Tibial nerve (tissue), 4 donors: ENCODE data around the gene DDX51. TPM values are rescaled to one million over a fixed set of nuclear protein-coding genes. Genes with fewer than 3 reads are reported as not detected.

Source experiments
- DNase-seq, 2 donors: peaks; one replicate each; pipeline ENCODE4 v3.0.0-alpha.2; 2019; ENCODE audit warnings: low spot score in 2 of 2
- H3K27ac ChIP-seq, 4 donors: fragments of 200-600 bp; sonication (generic) in 3 of 4; one replicate each; pipeline ENCODE4 v1.5.1; 2017 to 2019; ENCODE audit warnings: mild to moderate bottlenecking in 1 of 4
- H3K27me3 ChIP-seq, 2 donors: fragments of 200-600 bp; sonication (generic) in 1 of 2; one replicate each; pipeline versions ENCODE4 v1.5.1 to v1.6.0; 2017 to 2019
- H3K36me3 ChIP-seq, 3 donors: fragments of 200-600 bp; sonication (generic); one replicate each; pipeline ENCODE4 v1.5.1; 2018 to 2019
- H3K4me1 ChIP-seq, 4 donors: fragments of 200-600 bp; sonication (generic) in 3 of 4; one replicate each; pipeline ENCODE4 v1.5.1; 2017 to 2019
- H3K4me3 ChIP-seq, 4 donors: fragments of 200-600 bp; sonication (generic) in 3 of 4; one replicate each; pipeline ENCODE4 v1.5.1; 2017 to 2019; ENCODE audit warnings: mild to moderate bottlenecking in 1 of 4, moderate library complexity in 1 of 4
- H3K9me3 ChIP-seq, 4 donors: fragments of 200-600 bp; sonication (generic) in 3 of 4; one replicate each; pipeline ENCODE4 v1.5.1; 2017 to 2019
- CTCF ChIP-seq, 5 experiments: fragments of 200-600 bp in 3 of 5; fragments of 450-650 bp in 2 of 5; sonication (generic) in 3 of 5; IDR thresholded peaks; one replicate each; pipeline ENCODE4 v1.5.1; 2016 to 2019; ENCODE audit warnings: antibody characterized with exemption in 5 of 5, mild to moderate bottlenecking in 3 of 5, moderate library complexity in 2 of 5
- EP300 ChIP-seq, 2 donors: sonication (generic); formaldehyde crosslinking; IDR thresholded peaks; one replicate each; pipeline ENCODE4 v1.6.1; 2017; ENCODE audit warnings: antibody characterized with exemption in 2 of 2, mild to moderate bottlenecking in 1 of 2
- POLR2A ChIP-seq, 2 donors: fragments of 450-650 bp; IDR thresholded peaks; one replicate each; pipeline ENCODE4 v1.6.1; 2017; ENCODE audit warnings: antibody characterized with exemption in 2 of 2, mild to moderate bottlenecking in 2 of 2, moderate library complexity in 2 of 2
- WGBS, 2 donors: methylation state at CpG; one replicate each; pipeline ENCODE4 v1.1.5; 2018; 5-methylcytosine and 5-hydroxymethylcytosine counted together
- total RNA-seq, 4 donors: library from RNA; depleted of rRNA; stranded (reverse); fragments of >200 nt; gene quantifications; one replicate each; pipeline ENCODE4 v1.1.0, GENCODE V29; 2016

The DDX51 gene
- total RNA-seq, 4 donors from 2014 or later, result 15.5 to 43.8 (median 28.7) TPM

GRCh38 chr12:132172619-132173018 is 28.5 kb upstream of the DDX51 start:
- Histone ChIP-seq H3K4me3 (no peak overlapping the region), H3K27me3 (peaks cover 0 to 87% of the 10 kb centered on the region in 2 donors), H3K9me3 (peaks cover 0 to 4% (median 0%) of the 10 kb centered on the region in 4 donors), H3K4me1 (peaks cover 0 to 4% (median 0%) of the 10 kb centered on the region in 4 donors), H3K36me3 (no peaks in the 10 kb centered on the region), H3K27ac (no peak overlapping the region)
- no peak for TF ChIP-seq CTCF (IDR thresholded peaks at IDR 0.05)
- TF ChIP-seq POLR2A (IDR thresholded peaks at IDR 0.05), result no peak
- no peak for TF ChIP-seq EP300 (IDR thresholded peaks at IDR 0.05)
- no peak for DNase-seq
- 51 to 68% methylated on average over 15 of the region's 15 CpGs for WGBS, 2 donors

- H3K27ac ChIP-seq, result no peak overlapping the region
- no peaks in the 10 kb centered on the region for H3K36me3 ChIP-seq
- DNase-seq, result no peak
- H3K9me3 ChIP-seq, result peaks cover 0 to 4% (median 0%) of the 10 kb centered on the region in 4 donors
- no peak overlapping the region for H3K4me3 ChIP-seq
- WGBS, 2 donors, result 65 to 77% methylated on average over 19 to 28 of the region's 28 CpGs
- peaks cover 0 to 81% of the 10 kb centered on the region in 2 donors for H3K27me3 ChIP-seq
- TF ChIP-seq EP300 (IDR thresholded peaks at IDR 0.05), result no peak
- TF ChIP-seq CTCF (IDR thresholded peaks at IDR 0.05), result no peak
- TF ChIP-seq POLR2A (IDR thresholded peaks at IDR 0.05), result no peak
- H3K4me1 ChIP-seq, result peaks cover 0 to 4% (median 0%) of the 10 kb centered on the region in 4 donors
These were observed 27.9 kb upstream of the DDX51 start for GRCh38 chr12:132171968-132172521.

- Histone ChIP-seq H3K27ac (no peak overlapping the region), H3K27me3 (peaks cover 0 to 75% of the 10 kb centered on the region in 2 donors), H3K4me1 (peaks cover 0 to 4% (median 0%) of the 10 kb centered on the region in 4 donors), H3K36me3 (no peaks in the 10 kb centered on the region), H3K9me3 (peaks cover 0 to 4% (median 0%) of the 10 kb centered on the region in 4 donors), H3K4me3 (no peak overlapping the region)
- no peak for DNase-seq
- WGBS, 2 donors, result 53 to 63% methylated on average over 19 to 23 of the region's 24 CpGs
- no peak for TF ChIP-seq EP300 (IDR thresholded peaks at IDR 0.05)
- TF ChIP-seq POLR2A (IDR thresholded peaks at IDR 0.05), result no peak
- TF ChIP-seq CTCF (IDR thresholded peaks at IDR 0.05), result no peak
These were observed 27.3 kb upstream of the DDX51 start for GRCh38 chr12:132171293-132171967.

GRCh38 chr12:132170637-132171292 is 26.6 kb upstream of the DDX51 start:
- Histone ChIP-seq H3K27ac (no peak overlapping the region), H3K4me1 (peaks cover 0 to 4% (median 0%) of the 10 kb centered on the region in 4 donors), H3K27me3 (peaks cover 0 to 69% of the 10 kb centered on the region in 2 donors), H3K9me3 (peaks cover 0 to 4% (median 0%) of the 10 kb centered on the region in 4 donors), H3K4me3 (no peak overlapping the region), H3K36me3 (no peaks in the 10 kb centered on the region)
- no peak for DNase-seq
- 80 to 84% methylated on average over 23 to 31 of the region's 33 CpGs for WGBS, 2 donors
- no peak for TF ChIP-seq EP300 (IDR thresholded peaks at IDR 0.05)
- TF ChIP-seq CTCF (IDR thresholded peaks at IDR 0.05), result no peak
- no peak for TF ChIP-seq POLR2A (IDR thresholded peaks at IDR 0.05)
